WTC11 (cell line): Measurements from ENCODE around the gene NRXN3. TPM values are rescaled to one million over a fixed set of nuclear protein-coding genes. Genes with fewer than 3 reads are reported as not detected.

Source experiments
- ATAC-seq: fragments of 200-7000 bp; cut with Tn5 transposase; 2 replicates; pipeline ENCODE4 v1.10.0; 2021; ENCODE audit warnings: mild to moderate bottlenecking, moderate library complexity
- CTCF ChIA-PET: fragments of 300-600 bp; sonication (Branson Sonifier 250); formaldehyde crosslinking; loops from one replicate; lab custom pipeline; 2021; ENCODE audit warnings: antibody characterized with exemption; lab: Charles Lee
- POLR2A ChIA-PET: fragments of 350-600 bp; sonication (Branson Sonifier 250); formaldehyde crosslinking; loops from one replicate; lab custom pipeline; 2021; ENCODE audit warnings: antibody characterized with exemption; lab: Charles Lee
- DNase-seq: peaks from one replicate; pipeline ENCODE4 v3.0.0; 2021; ENCODE audit warnings: low spot score
- H3K27ac Mint-ChIP-seq: 2 replicates; pipeline ENCODE4 v1.8.0; 2021; ENCODE audit warnings: mixed read lengths
- H3K27me3 Mint-ChIP-seq: 2 replicates; pipeline ENCODE4 v1.8.0; 2021; ENCODE audit warnings: low read depth, mild to moderate bottlenecking, moderate library complexity, mixed read lengths
- H3K36me3 Mint-ChIP-seq: 2 replicates; pipeline ENCODE4 v1.8.0; 2021; ENCODE audit warnings: mixed read lengths
- H3K4me1 Mint-ChIP-seq: 2 replicates; pipeline ENCODE4 v1.8.0; 2022; ENCODE audit warnings: mixed read lengths
- H3K4me3 Mint-ChIP-seq: 2 replicates; pipeline ENCODE4 v1.8.0; 2021; ENCODE audit warnings: mild to moderate bottlenecking, moderate library complexity, mixed read lengths
- H3K9me3 Mint-ChIP-seq: 2 replicates; pipeline ENCODE4 v1.8.0; 2021; ENCODE audit warnings: mixed read lengths
- ATF1 ChIP-seq: sonication (generic); formaldehyde crosslinking; IDR thresholded peaks from 2 replicates; pipeline ENCODE4 v1.8.1; 2023; ENCODE audit warnings: mild to moderate bottlenecking, moderate library complexity, missing genetic modification reagents
- CREB1 ChIP-seq: sonication (generic); formaldehyde crosslinking; IDR thresholded peaks from 2 replicates; pipeline ENCODE4 v1.8.0; 2023; ENCODE audit warnings: mild to moderate bottlenecking, missing genetic modification reagents
- EMX1 ChIP-seq: fragments of 250-450 bp; sonication (Bioruptor Pico); IDR thresholded peaks from 2 replicates; pipeline ENCODE4 v1.8.0; 2021; ENCODE audit warnings: mild to moderate bottlenecking
- ESRRA ChIP-seq: sonication (generic); formaldehyde crosslinking; IDR thresholded peaks from 2 replicates; pipeline ENCODE4 v1.8.1; 2022; ENCODE audit warnings: mild to moderate bottlenecking, missing genetic modification reagents, borderline replicate concordance
- ETV6 ChIP-seq: sonication (generic); formaldehyde crosslinking; IDR thresholded peaks from 2 replicates; pipeline ENCODE4 v1.8.1; 2022; ENCODE audit warnings: mild to moderate bottlenecking, missing genetic modification reagents
- FOXP1 ChIP-seq: sonication (generic); formaldehyde crosslinking; IDR thresholded peaks from 2 replicates; pipeline ENCODE4 v1.8.0; 2022; ENCODE audit warnings: missing genetic modification reagents, mild to moderate bottlenecking, moderate library complexity, borderline replicate concordance
- GABPB1 ChIP-seq: sonication (generic); formaldehyde crosslinking; IDR thresholded peaks from 2 replicates; pipeline ENCODE4 v1.8.1; 2023; ENCODE audit warnings: mild to moderate bottlenecking, missing genetic modification reagents
- NR1H2 ChIP-seq: sonication (generic); formaldehyde crosslinking; IDR thresholded peaks from 2 replicates; pipeline ENCODE4 v1.9.0; 2021; ENCODE audit warnings: mild to moderate bottlenecking, moderate library complexity, missing genetic modification reagents
- NR2C2 ChIP-seq: sonication (generic); formaldehyde crosslinking; IDR thresholded peaks from 2 replicates; pipeline ENCODE4 v1.8.0; 2022; ENCODE audit warnings: mild to moderate bottlenecking, missing genetic modification reagents
- SMAD3 ChIP-seq: sonication (generic); formaldehyde crosslinking; IDR thresholded peaks from 2 replicates; pipeline ENCODE4 v1.8.0; 2022; ENCODE audit warnings: missing genetic modification reagents, mild to moderate bottlenecking, borderline replicate concordance
- SOX15 ChIP-seq: fragments of 250-450 bp; sonication (Bioruptor Pico); IDR thresholded peaks from 2 replicates; pipeline ENCODE4 v1.9.0; 2021; ENCODE audit warnings: mild to moderate bottlenecking
- ZNF138 ChIP-seq: sonication (generic); formaldehyde crosslinking; conservative IDR thresholded peaks from 2 replicates; pipeline ENCODE4 v1.8.1; 2022; ENCODE audit warnings: mild to moderate bottlenecking, moderate library complexity, missing genetic modification reagents
- ZNF219 ChIP-seq: sonication (generic); formaldehyde crosslinking; IDR thresholded peaks from 2 replicates; pipeline ENCODE4 v1.8.0; 2023; ENCODE audit warnings: missing genetic modification reagents, mild to moderate bottlenecking, borderline replicate concordance
- ZNF263 ChIP-seq: sonication (generic); formaldehyde crosslinking; IDR thresholded peaks from 2 replicates; pipeline ENCODE4 v1.8.1; 2022; ENCODE audit warnings: low read depth, mild to moderate bottlenecking, moderate library complexity, missing genetic modification reagents
- ZNF416 ChIP-seq: fragments of 250-450 bp; sonication (Bioruptor Pico); IDR thresholded peaks from 2 replicates; pipeline ENCODE4 v1.9.0; 2021; ENCODE audit warnings: mild to moderate bottlenecking, inconsistent platforms
- ZNF671 ChIP-seq: fragments of 250-450 bp; sonication (Bioruptor Pico); IDR thresholded peaks from 2 replicates; pipeline ENCODE4 v1.8.0; 2021; ENCODE audit warnings: mild to moderate bottlenecking
- total RNA-seq: library from RNA; stranded (reverse); gene quantifications from 3 replicates; pipeline ENCODE4 v1.2.3, GENCODE V29; 2021
- TF ChIP-seq, protein P1 (sequence below): sonication (generic); formaldehyde crosslinking; IDR thresholded peaks from 2 replicates; pipeline ENCODE4 v1.8.0; 2022; ENCODE audit warnings: missing genetic modification reagents
- TF ChIP-seq, protein P2 (sequence below): sonication (generic); formaldehyde crosslinking; IDR thresholded peaks from 2 replicates; pipeline ENCODE4 v1.8.1; 2023; ENCODE audit warnings: mild to moderate bottlenecking, moderate library complexity, missing genetic modification reagents
- TF ChIP-seq, protein P3 (sequence below): fragments of 250-450 bp; sonication (Bioruptor Pico); IDR thresholded peaks from 2 replicates; pipeline ENCODE4 v1.9.0; 2021; ENCODE audit warnings: mild to moderate bottlenecking
- TF ChIP-seq, protein P4 (sequence below): sonication (generic); formaldehyde crosslinking; IDR thresholded peaks from 2 replicates; pipeline ENCODE4 v1.8.0; 2023; ENCODE audit warnings: missing genetic modification reagents, mild to moderate bottlenecking, borderline replicate concordance
- TF ChIP-seq, protein P5 (sequence below): fragments of 250-450 bp; sonication (Bioruptor Pico); IDR thresholded peaks from 2 replicates; pipeline ENCODE4 v1.8.0; 2021; ENCODE audit warnings: mild to moderate bottlenecking

The NRXN3 gene
- total RNA-seq, 1 experiment from 2014 or later: 3.0 TPM

DNA sequence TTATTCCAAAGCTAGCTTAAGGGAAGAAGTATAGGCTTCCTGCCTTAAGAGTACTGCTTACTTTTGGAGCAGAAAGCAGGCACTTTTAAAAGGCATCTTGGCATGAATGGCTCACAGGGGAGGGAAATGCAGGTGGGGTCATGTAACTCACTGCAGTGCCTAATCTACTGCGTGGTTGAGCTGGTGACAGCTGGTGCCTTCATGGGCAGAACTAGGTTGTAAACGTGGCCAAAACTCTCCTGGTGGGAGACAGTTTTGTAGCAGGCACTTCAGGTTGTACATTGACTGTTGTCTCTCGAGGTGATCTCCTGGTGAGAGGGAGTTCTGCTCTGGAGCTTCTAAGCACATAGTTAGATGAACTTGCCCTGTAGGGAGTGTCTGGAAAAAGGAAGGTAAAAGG lies 1078.6 kb downstream of the NRXN3 start:
- no peak overlapping the region for H3K4me3 Mint-ChIP-seq
- CTCF ChIA-PET: no interaction called here
- ATAC-seq (no peak), DNase-seq (no peak)
- peaks cover 2% of the 10 kb centered on the region; the same call in 1 of the 2 replicates for H3K27me3 Mint-ChIP-seq
- TF ChIP-seq CREB1 (CRISPR knock-in tag): no peak
- peaks cover 5% of the 10 kb centered on the region for H3K36me3 Mint-ChIP-seq
- POLR2A ChIA-PET: no interaction called here
- peaks cover 28% of the 10 kb centered on the region for H3K9me3 Mint-ChIP-seq
- H3K27ac Mint-ChIP-seq: no peak overlapping the region
- H3K4me1 Mint-ChIP-seq: peaks cover 7% of the 10 kb centered on the region

DNA sequence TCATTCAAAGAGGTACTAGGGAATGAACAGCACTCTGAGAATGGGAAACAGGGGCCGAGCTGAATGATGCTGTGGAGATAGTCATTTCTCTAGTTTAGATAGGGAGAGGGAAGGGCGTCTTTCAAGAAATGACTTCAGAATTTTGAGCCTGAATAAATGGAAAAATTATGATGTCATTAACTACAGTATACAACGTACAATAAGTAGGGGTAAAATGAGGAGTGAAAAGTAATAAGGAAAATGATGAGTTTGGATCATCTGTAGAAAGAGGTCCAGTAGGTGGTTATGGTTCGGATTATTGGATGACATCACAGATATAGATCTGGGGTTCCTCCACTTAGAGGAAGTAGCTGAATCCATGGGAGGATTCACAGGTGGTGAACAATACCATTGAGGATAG lies 1081.1 kb downstream of the NRXN3 start:
- H3K27ac Mint-ChIP-seq: no peak overlapping the region
- ATAC-seq: no peak

DNA sequence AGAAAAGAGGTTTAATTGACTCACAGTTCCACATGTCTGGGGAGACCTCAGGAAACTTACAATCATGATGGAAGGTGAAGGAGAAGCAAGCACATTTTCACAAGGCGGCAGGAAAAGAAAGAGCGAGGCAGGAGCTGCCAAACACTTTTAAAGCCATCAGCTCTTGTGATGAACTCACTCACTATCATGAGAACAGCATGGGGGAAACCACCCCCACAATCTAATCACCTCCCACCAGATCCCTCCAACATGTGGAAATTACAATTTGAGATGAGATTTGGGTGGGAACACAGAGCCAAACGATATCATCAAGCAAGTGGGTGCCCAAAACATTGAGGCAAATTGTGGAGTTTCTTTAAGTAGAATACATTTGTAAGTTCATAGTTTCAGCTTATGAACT lies 1083.4 kb downstream of the NRXN3 start:
- ChIA-PET CTCF (interaction anchor here (1.4 kb wide), 1 partner anchor 320 kb away, joined by 4 read pairs; no protein-coding TSS in a partner anchor), POLR2A (no interaction called here)
- 0 out of 2 replicates have a peak, but pooled peaks cover 2% of the 10 kb centered on the region for H3K27me3 Mint-ChIP-seq
- peaks cover 16% of the 10 kb centered on the region for H3K36me3 Mint-ChIP-seq
- no peak overlapping the region for H3K27ac Mint-ChIP-seq
- no peak overlapping the region for H3K4me3 Mint-ChIP-seq
- DNase-seq (no peak), ATAC-seq (no peak)
- H3K4me1 Mint-ChIP-seq: peaks cover 7% of the 10 kb centered on the region
- H3K9me3 Mint-ChIP-seq: peaks cover 44% of the 10 kb centered on the region
- TF ChIP-seq ZNF219 (CRISPR knock-in tag) (no peak), EMX1 (CRISPR knock-in tag) (no peak), GABPB1 (CRISPR knock-in tag) (no peak), ZNF671 (no peak), ZNF138 (CRISPR knock-in tag) (no peak), SOX15 (CRISPR knock-in tag) (no peak), ZNF416 (CRISPR knock-in tag) (no peak), ESRRA (CRISPR knock-in tag) (no peak), SMAD3 (no peak), CREB1 (CRISPR knock-in tag) (no peak), FOXP1 (CRISPR knock-in tag) (no peak), ETV6 (CRISPR knock-in tag) (no peak), NR2C2 (CRISPR knock-in tag) (no peak)
- TF ChIP-seq, protein P1, sequence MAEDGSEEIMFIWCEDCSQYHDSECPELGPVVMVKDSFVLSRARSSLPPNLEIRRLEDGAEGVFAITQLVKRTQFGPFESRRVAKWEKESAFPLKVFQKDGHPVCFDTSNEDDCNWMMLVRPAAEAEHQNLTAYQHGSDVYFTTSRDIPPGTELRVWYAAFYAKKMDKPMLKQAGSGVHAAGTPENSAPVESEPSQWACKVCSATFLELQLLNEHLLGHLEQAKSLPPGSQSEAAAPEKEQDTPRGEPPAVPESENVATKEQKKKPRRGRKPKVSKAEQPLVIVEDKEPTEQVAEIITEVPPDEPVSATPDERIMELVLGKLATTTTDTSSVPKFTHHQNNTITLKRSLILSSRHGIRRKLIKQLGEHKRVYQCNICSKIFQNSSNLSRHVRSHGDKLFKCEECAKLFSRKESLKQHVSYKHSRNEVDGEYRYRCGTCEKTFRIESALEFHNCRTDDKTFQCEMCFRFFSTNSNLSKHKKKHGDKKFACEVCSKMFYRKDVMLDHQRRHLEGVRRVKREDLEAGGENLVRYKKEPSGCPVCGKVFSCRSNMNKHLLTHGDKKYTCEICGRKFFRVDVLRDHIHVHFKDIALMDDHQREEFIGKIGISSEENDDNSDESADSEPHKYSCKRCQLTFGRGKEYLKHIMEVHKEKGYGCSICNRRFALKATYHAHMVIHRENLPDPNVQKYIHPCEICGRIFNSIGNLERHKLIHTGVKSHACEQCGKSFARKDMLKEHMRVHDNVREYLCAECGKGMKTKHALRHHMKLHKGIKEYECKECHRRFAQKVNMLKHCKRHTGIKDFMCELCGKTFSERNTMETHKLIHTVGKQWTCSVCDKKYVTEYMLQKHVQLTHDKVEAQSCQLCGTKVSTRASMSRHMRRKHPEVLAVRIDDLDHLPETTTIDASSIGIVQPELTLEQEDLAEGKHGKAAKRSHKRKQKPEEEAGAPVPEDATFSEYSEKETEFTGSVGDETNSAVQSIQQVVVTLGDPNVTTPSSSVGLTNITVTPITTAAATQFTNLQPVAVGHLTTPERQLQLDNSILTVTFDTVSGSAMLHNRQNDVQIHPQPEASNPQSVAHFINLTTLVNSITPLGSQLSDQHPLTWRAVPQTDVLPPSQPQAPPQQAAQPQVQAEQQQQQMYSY (CRISPR knock-in tag): no peak
- TF ChIP-seq, protein P2, sequence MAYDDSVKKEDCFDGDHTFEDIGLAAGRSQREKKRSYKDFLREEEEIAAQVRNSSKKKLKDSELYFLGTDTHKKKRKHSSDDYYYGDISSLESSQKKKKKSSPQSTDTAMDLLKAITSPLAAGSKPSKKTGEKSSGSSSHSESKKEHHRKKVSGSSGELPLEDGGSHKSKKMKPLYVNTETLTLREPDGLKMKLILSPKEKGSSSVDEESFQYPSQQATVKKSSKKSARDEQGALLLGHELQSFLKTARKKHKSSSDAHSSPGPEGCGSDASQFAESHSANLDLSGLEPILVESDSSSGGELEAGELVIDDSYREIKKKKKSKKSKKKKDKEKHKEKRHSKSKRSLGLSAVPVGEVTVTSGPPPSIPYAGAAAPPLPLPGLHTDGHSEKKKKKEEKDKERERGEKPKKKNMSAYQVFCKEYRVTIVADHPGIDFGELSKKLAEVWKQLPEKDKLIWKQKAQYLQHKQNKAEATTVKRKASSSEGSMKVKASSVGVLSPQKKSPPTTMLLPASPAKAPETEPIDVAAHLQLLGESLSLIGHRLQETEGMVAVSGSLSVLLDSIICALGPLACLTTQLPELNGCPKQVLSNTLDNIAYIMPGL (CRISPR knock-in tag): no peak
- TF ChIP-seq, protein P3, sequence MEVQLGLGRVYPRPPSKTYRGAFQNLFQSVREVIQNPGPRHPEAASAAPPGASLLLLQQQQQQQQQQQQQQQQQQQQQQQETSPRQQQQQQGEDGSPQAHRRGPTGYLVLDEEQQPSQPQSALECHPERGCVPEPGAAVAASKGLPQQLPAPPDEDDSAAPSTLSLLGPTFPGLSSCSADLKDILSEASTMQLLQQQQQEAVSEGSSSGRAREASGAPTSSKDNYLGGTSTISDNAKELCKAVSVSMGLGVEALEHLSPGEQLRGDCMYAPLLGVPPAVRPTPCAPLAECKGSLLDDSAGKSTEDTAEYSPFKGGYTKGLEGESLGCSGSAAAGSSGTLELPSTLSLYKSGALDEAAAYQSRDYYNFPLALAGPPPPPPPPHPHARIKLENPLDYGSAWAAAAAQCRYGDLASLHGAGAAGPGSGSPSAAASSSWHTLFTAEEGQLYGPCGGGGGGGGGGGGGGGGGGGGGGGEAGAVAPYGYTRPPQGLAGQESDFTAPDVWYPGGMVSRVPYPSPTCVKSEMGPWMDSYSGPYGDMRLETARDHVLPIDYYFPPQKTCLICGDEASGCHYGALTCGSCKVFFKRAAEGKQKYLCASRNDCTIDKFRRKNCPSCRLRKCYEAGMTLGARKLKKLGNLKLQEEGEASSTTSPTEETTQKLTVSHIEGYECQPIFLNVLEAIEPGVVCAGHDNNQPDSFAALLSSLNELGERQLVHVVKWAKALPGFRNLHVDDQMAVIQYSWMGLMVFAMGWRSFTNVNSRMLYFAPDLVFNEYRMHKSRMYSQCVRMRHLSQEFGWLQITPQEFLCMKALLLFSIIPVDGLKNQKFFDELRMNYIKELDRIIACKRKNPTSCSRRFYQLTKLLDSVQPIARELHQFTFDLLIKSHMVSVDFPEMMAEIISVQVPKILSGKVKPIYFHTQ (CRISPR knock-in tag): no peak
- TF ChIP-seq, protein P4, sequence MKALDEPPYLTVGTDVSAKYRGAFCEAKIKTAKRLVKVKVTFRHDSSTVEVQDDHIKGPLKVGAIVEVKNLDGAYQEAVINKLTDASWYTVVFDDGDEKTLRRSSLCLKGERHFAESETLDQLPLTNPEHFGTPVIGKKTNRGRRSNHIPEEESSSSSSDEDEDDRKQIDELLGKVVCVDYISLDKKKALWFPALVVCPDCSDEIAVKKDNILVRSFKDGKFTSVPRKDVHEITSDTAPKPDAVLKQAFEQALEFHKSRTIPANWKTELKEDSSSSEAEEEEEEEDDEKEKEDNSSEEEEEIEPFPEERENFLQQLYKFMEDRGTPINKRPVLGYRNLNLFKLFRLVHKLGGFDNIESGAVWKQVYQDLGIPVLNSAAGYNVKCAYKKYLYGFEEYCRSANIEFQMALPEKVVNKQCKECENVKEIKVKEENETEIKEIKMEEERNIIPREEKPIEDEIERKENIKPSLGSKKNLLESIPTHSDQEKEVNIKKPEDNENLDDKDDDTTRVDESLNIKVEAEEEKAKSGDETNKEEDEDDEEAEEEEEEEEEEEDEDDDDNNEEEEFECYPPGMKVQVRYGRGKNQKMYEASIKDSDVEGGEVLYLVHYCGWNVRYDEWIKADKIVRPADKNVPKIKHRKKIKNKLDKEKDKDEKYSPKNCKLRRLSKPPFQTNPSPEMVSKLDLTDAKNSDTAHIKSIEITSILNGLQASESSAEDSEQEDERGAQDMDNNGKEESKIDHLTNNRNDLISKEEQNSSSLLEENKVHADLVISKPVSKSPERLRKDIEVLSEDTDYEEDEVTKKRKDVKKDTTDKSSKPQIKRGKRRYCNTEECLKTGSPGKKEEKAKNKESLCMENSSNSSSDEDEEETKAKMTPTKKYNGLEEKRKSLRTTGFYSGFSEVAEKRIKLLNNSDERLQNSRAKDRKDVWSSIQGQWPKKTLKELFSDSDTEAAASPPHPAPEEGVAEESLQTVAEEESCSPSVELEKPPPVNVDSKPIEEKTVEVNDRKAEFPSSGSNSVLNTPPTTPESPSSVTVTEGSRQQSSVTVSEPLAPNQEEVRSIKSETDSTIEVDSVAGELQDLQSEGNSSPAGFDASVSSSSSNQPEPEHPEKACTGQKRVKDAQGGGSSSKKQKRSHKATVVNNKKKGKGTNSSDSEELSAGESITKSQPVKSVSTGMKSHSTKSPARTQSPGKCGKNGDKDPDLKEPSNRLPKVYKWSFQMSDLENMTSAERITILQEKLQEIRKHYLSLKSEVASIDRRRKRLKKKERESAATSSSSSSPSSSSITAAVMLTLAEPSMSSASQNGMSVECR (CRISPR knock-in tag): no peak
- TF ChIP-seq, protein P5, sequence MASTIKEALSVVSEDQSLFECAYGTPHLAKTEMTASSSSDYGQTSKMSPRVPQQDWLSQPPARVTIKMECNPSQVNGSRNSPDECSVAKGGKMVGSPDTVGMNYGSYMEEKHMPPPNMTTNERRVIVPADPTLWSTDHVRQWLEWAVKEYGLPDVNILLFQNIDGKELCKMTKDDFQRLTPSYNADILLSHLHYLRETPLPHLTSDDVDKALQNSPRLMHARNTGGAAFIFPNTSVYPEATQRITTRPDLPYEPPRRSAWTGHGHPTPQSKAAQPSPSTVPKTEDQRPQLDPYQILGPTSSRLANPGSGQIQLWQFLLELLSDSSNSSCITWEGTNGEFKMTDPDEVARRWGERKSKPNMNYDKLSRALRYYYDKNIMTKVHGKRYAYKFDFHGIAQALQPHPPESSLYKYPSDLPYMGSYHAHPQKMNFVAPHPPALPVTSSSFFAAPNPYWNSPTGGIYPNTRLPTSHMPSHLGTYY: no peak

More for the DNA sequence above, 1081.1 kb downstream of the NRXN3 start:
- 0 out of 2 replicates have a peak, but pooled peaks cover 2% of the 10 kb centered on the region for H3K27me3 Mint-ChIP-seq
- peaks cover 7% of the 10 kb centered on the region for H3K4me1 Mint-ChIP-seq
- DNase-seq: no peak
- H3K4me3 Mint-ChIP-seq: no peak overlapping the region
- TF ChIP-seq NR1H2 (CRISPR knock-in tag) (no peak), ATF1 (CRISPR knock-in tag) (no peak), ZNF263 (no peak)
- H3K36me3 Mint-ChIP-seq: peaks cover 5% of the 10 kb centered on the region
- ChIA-PET POLR2A (no interaction called here), CTCF (no interaction called here)
- H3K9me3 Mint-ChIP-seq: peaks cover 31% of the 10 kb centered on the region
